Heart right ventricle (tissue), 16 donors: ENCODE data around the gene PDXK. TPM values are rescaled to one million over a fixed set of nuclear protein-coding genes. Genes with fewer than 3 reads are reported as not detected.

Experiments
- ATAC-seq, 8 donors: fragments of 200-7000 bp; cut with Tn5 transposase; one replicate each; pipeline ENCODE4 v1.9.1; 2020; ENCODE audit warnings: mild to moderate bottlenecking in 8 of 8, moderate library complexity in 8 of 8, moderate number of reproducible peaks in 1 of 8
- DNase-seq, 2 donors: peaks; one replicate each; pipeline ENCODE4 v3.0.0-alpha.2; 2020
- H3K27ac ChIP-seq, 10 donors: fragments of 200-600 bp; sonication (generic) in 2 of 10; one replicate each; pipeline versions ENCODE4 v1.5.0 to v1.8.0; 2020 to 2022; ENCODE audit warnings: mild to moderate bottlenecking in 3 of 10
- H3K27me3 ChIP-seq, 7 donors: fragments of 200-600 bp; one replicate each; pipeline ENCODE4 v1.8.0; 2021 to 2022; ENCODE audit warnings: mild to moderate bottlenecking in 2 of 7
- H3K36me3 ChIP-seq, 9 donors: fragments of 200-600 bp; sonication (generic) in 1 of 9; one replicate each; pipeline versions ENCODE4 v1.5.0 to v1.8.0; 2020 to 2022; ENCODE audit warnings: mild to moderate bottlenecking in 2 of 9
- H3K4me1 ChIP-seq, 9 donors: fragments of 200-600 bp; sonication (generic) in 1 of 9; one replicate each; pipeline versions ENCODE4 v1.5.0 to v1.8.0; 2020 to 2022; ENCODE audit warnings: mild to moderate bottlenecking in 4 of 9
- H3K4me3 ChIP-seq, 10 donors: fragments of 200-600 bp; sonication (generic) in 2 of 10; one replicate each; pipeline versions ENCODE4 v1.5.0 to v1.8.0; 2020 to 2022; ENCODE audit warnings: mild to moderate bottlenecking in 7 of 10, moderate library complexity in 2 of 10
- H3K9me3 ChIP-seq, 11 donors: fragments of 200-600 bp in 10 of 11; sonication (generic) in 2 of 11; one replicate each; pipeline versions ENCODE4 v1.5.0 to v1.8.0; 2013 to 2022; ENCODE audit warnings: mild to moderate bottlenecking in 2 of 11, control low read depth in 1 of 11, moderate library complexity in 1 of 11
- WGBS, 2 donors: extraction: QIAGEN DNeasy Blood & Tissue Kit; methylation state at CpG; one replicate each; pipeline ENCODE4 v1.1.7; 2013; ENCODE audit warnings: inconsistent platforms in 1 of 2; 5-methylcytosine and 5-hydroxymethylcytosine counted together
- intact Hi-C, 10 donors: fragments of 100-400 bp; cut with DNase I; formaldehyde crosslinking; loops; one replicate each; pipeline versions ENCODE4 v1.11.1 to v1.14.2; 2022
- polyA plus RNA-seq, 2 donors: library from polyadenylated mRNA; stranded (reverse); fragments of 200-250 nt; gene quantifications; one replicate each; pipeline ENCODE4 v1.2.3, GENCODE V29; 2013
- total RNA-seq, 10 donors: library from RNA; stranded (reverse); fragmentation: NEBNext Ultra II Directional in 3 of 10; extraction: Animal tissue kit (Norgen Biotek cat#: 25700) in 3 of 10; gene quantifications; one replicate each; pipeline versions ENCODE4 v1.2.1 to v1.2.4, GENCODE V29; 2021 to 2023
- TF ChIP-seq, protein P1 (sequence below), 9 donors: fragments of 200-600 bp; sonication (generic) in 2 of 9; IDR thresholded peaks; one replicate each; pipeline versions ENCODE4 v1.5.0 to v1.8.0; 2021 to 2022; ENCODE audit warnings: antibody characterized with exemption in 9 of 9, mild to moderate bottlenecking in 5 of 9, moderate library complexity in 1 of 9
- donor health status: Arrhythmogenic right ventricular cardiomyopathy.
- donor health status: ischemic (EF 13 %, LVEDD 7.1; RV severe dilation, severe dysfunction).
- donor health status: healthy with polysubstance abuse.
- donor health status: DM: no; HTN: yes; CAD: no.
- donor health status: DM: no; HTN: no; CAD: no.
- donor health status: ischemic (EF 25% LVEDD 6.9; RV normal size, moderate dysfunction).
- donor health status: ischemic (EF 25% LVEDD 5.7; RV mildly dilated, moderate dysfunction).
- donor health status: healthy.
- donor health status: DM: yes; HTN: yes; CAD: no.
- donor health status: Ischemic cardiomyopathy.
- donor health status: ischemic (EF 35%, LVEDD 5.7; RV mildly dilated, moderate dysfunction).
- donor health status: nonischemic (EF 11% LVEDD 7.7; RV severe dilation, severe dysfunction).
- donor health status: DM: yes; HTN: yes; CAD: no.
- donor health status: PGD.
- donor health status: ischemic (EF 29% LVEDD 5.4; RV normal size, mild dysfunction).
- donor health status: nonischemic (EF 23%, LVEDD 6.1; RV moderate dilation, normal function).

Gene PDXK
- total and polyA plus RNA-seq, 12 donors: 47.8 to 102 (median 73.0) TPM

DNA sequence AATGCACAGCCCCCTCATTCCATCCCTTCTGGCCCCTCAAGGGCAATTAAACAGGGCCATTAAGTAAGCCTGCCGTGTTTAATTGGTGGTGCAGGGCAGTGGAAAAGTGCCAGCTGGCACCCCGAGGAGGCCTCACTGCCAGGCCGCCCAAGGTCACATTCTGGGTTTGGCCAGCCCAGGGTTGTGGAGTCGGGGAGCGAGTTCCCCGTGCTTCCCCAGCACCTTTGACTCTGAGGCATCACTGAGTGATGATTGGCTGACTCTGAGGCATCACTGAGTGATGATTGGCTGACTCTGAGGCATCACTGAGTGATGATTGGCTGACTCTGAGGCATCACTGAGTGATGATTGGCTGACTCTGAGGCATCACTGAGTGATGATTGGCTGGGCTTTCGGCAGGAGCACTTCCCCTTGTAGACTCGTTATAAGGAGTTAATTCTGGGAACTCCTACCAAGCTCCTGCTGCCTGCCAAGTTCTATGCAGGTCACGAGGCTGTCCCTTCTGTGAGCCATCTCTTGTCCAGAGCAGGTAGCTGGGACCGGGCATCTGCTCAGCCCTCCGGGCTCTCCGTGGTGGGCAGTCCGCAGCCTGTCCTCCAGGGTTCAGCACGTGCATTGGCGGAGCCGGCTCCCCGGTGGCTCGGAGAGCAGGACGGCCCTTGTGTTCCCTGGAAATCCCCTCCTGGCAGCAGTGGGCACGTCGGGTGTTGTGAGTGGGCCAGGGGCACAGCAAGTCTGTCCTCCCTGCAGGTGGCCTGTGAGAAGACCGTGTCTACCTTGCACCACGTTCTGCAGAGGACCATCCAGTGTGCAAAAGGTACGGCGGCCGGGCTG lies 36.2 kb downstream of the PDXK start:
- WGBS, 2 donors: 77 to 84% methylated on average over 26 of the region's 26 CpGs
- intact Hi-C loops: no loop called here

GRCh38 chr21:43755820-43756594 lies 37.1 kb downstream of the PDXK start:
- Histone ChIP-seq H3K4me1 (peaks cover 0 to 22% (median 3%) of the 10 kb centered on the region in 9 donors), H3K27me3 (no peaks in the 10 kb centered on the region), H3K36me3 (peaks cover 0 to 94% (median 21%) of the 10 kb centered on the region in 9 donors), H3K4me3 (no peak overlapping the region), H3K9me3 (no peaks in the 10 kb centered on the region), H3K27ac (no peak overlapping the region)
- TF ChIP-seq, protein P1, sequence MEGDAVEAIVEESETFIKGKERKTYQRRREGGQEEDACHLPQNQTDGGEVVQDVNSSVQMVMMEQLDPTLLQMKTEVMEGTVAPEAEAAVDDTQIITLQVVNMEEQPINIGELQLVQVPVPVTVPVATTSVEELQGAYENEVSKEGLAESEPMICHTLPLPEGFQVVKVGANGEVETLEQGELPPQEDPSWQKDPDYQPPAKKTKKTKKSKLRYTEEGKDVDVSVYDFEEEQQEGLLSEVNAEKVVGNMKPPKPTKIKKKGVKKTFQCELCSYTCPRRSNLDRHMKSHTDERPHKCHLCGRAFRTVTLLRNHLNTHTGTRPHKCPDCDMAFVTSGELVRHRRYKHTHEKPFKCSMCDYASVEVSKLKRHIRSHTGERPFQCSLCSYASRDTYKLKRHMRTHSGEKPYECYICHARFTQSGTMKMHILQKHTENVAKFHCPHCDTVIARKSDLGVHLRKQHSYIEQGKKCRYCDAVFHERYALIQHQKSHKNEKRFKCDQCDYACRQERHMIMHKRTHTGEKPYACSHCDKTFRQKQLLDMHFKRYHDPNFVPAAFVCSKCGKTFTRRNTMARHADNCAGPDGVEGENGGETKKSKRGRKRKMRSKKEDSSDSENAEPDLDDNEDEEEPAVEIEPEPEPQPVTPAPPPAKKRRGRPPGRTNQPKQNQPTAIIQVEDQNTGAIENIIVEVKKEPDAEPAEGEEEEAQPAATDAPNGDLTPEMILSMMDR (IDR thresholded peaks at IDR 0.05): no peak
- intact Hi-C loops: no loop called here
- no peak for ATAC-seq
- WGBS, 2 donors: 95 to 96% methylated on average over 37 of the region's 37 CpGs
- no peak for DNase-seq

More for the DNA sequence above, 36.2 kb downstream of the PDXK start:
- H3K27ac ChIP-seq: peak overlapping the region in 1 of 10 donors; percentile 37
- peak in 7 of 8 donors; percentile 24 to 68 (median 41) for ATAC-seq
- H3K4me1 ChIP-seq: peaks cover 0 to 22% (median 3%) of the 10 kb centered on the region in 9 donors
- TF ChIP-seq, protein P1 (IDR thresholded peaks at IDR 0.05): no peak
- H3K9me3 ChIP-seq: no peaks in the 10 kb centered on the region
- peaks cover 0 to 96% (median 21%) of the 10 kb centered on the region in 9 donors for H3K36me3 ChIP-seq
- DNase-seq: peak in 1 of 2 donors; percentile 45
- no peaks in the 10 kb centered on the region for H3K27me3 ChIP-seq
- no peak overlapping the region for H3K4me3 ChIP-seq

DNA sequence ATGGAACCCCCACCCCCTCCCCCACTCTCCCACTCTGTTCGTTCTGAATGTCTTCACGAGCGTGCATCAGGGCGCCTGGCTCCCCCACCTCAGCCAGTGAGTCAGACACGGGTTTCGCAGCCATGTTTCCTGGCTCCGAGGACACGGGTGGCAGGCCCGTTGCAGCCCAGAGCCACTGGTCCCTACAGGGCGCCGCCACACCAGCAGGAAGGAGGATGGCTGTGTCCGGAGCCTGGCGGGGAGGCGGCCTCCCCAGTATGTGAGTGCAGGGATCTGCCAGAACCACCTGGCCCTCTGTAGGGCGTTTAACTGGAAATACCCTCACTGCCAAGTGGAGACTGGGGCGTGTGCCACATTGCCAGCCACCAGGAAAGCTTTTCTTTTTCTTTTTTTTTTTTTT lies 38.7 kb downstream of the PDXK start:
- peak overlapping the region in 1 of 10 donors; percentile 32 for H3K4me3 ChIP-seq
- H3K27me3 ChIP-seq: no peaks in the 10 kb centered on the region
- H3K4me1 ChIP-seq: peaks cover 0 to 22% (median 3%) of the 10 kb centered on the region in 9 donors
- TF ChIP-seq, protein P1 (IDR thresholded peaks at IDR 0.05): no peak
- ATAC-seq (no peak), DNase-seq (no peak)
- H3K27ac ChIP-seq: peak overlapping the region in 7 of 10 donors; percentile 21 to 81 (median 51)
- no peaks in the 10 kb centered on the region for H3K9me3 ChIP-seq
- 87 to 91% methylated on average over 16 of the region's 16 CpGs for WGBS, 2 donors
- intact Hi-C loops: no loop called here
- H3K36me3 ChIP-seq: peaks cover 0 to 94% (median 20%) of the 10 kb centered on the region in 9 donors

DNA sequence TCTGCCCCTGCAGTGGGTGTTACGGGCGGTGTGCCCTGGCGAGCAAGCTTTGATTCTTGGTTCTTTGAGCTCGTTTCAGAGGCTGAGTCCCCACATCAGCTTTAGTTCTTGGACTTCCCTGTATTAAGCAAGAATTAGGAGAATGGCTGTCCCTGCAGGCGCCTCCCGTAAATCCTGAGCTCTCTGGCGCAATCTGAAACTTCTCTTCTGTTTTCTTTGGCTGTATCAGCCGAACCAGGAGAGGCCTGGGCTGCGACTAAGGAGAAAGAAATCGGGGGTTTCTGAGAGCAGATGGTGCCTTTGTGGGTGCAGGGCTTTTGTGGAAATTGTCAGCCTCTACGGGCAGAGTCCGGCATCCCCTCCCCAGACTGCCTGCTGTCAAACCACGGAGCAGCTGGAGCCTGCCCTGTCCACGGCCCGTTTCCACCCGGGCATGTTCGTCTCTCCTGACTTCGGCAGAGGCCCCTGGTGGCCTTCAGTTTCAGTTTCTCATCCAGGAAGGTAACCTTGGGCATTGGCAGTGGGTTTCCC lies 39.2 kb downstream of the PDXK start:
- H3K36me3 ChIP-seq: peaks cover 0 to 94% (median 18%) of the 10 kb centered on the region in 9 donors
- H3K4me3 ChIP-seq: peak overlapping the region in 5 of 10 donors; percentile 17 to 33 (median 32)
- H3K9me3 ChIP-seq: peaks cover 0 to 5% (median 0%) of the 10 kb centered on the region in 11 donors
- TF ChIP-seq, protein P1 (IDR thresholded peaks at IDR 0.05): no peak
- DNase-seq (no peak), ATAC-seq (peak in 4 of 8 donors; percentile 29 to 81 (median 34))
- WGBS, 2 donors: 59 to 74% methylated on average over 18 of the region's 18 CpGs
- intact Hi-C loops: no loop called here
- no peaks in the 10 kb centered on the region for H3K27me3 ChIP-seq
- peaks cover 0 to 22% (median 3%) of the 10 kb centered on the region in 9 donors for H3K4me1 ChIP-seq
- peak overlapping the region in 7 of 10 donors; percentile 21 to 81 (median 51) for H3K27ac ChIP-seq
